Keratinocyte (primary cell): ENCODE results near the gene DSTYK.

Experiments used
- EZH2 ChIP-seq: IDR thresholded peaks from one replicate; pipeline ENCODE4 v1.6.1; 2012; ENCODE audit warnings: inconsistent platforms, mild to moderate bottlenecking, low read length, moderate library complexity
- TF ChIP-seq, protein P1 (sequence below), 3 experiments: IDR thresholded peaks in 1 of 3; conservative IDR thresholded peaks in 1 of 3; optimal IDR thresholded peaks in 1 of 3; 2 replicates in 2 of 3; 3 replicates in 1 of 3; pipeline versions ENCODE3 to v1.5.1; 2011; ENCODE audit warnings: low read length in 3 of 3, mild to moderate bottlenecking in 3 of 3, moderate library complexity in 2 of 3, control low read depth in 1 of 3, inconsistent platforms in 1 of 3; ENCODE audit not compliant: insufficient read depth in 2 of 3; ENCODE audit errors: extremely low read depth in 1 of 3

DNA sequence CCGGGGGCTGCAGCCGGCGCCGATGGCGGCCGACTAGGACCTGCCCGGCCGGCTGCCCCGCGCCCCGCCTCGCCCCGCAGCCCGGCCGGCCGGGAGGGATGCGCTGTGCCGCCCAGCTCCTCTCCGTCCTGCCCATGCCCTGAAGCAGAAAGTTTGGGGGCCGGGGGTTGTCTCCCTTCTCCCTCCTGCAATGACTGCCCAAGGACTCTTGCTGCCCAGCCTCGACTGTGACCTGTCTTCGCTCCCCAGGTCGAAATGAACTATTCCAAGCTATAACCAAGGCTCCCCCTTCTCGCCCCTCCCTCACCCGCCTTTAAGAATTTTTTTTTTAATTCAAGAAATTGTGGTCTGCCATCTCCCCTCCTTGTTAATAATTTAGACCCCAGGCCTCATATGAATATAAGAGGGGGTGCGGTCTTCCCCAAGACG, 16.6 kb upstream of the DSTYK start:
- TF ChIP-seq, protein P1, sequence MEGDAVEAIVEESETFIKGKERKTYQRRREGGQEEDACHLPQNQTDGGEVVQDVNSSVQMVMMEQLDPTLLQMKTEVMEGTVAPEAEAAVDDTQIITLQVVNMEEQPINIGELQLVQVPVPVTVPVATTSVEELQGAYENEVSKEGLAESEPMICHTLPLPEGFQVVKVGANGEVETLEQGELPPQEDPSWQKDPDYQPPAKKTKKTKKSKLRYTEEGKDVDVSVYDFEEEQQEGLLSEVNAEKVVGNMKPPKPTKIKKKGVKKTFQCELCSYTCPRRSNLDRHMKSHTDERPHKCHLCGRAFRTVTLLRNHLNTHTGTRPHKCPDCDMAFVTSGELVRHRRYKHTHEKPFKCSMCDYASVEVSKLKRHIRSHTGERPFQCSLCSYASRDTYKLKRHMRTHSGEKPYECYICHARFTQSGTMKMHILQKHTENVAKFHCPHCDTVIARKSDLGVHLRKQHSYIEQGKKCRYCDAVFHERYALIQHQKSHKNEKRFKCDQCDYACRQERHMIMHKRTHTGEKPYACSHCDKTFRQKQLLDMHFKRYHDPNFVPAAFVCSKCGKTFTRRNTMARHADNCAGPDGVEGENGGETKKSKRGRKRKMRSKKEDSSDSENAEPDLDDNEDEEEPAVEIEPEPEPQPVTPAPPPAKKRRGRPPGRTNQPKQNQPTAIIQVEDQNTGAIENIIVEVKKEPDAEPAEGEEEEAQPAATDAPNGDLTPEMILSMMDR (optimal IDR thresholded peaks at IDR 0.05 in 1 of 3, IDR thresholded peaks at IDR 0.05 in 1 of 3, conservative IDR thresholded peaks at IDR 0.05 in 1 of 3; ENCODE audit: extremely low read depth in 1 of 3, insufficient read depth in 2 of 3, low read length in 3 of 3), result no peak
- no peak for TF ChIP-seq EZH2
